Thyroid gland (tissue), 4 donors: ENCODE results near the gene NOSIP. TPM values are rescaled to one million over a fixed set of nuclear protein-coding genes. Genes with fewer than 3 reads are reported as not detected.

Experiments
- DNase-seq, 2 donors: peaks; one replicate each; pipeline ENCODE4 v3.0.0-alpha.2; 2019
- H3K27ac ChIP-seq, 3 donors: fragments of 200-600 bp; sonication (generic); 1 replicate in 2 of 3; 2 replicates in 1 of 3; pipeline ENCODE4 v1.5.1; 2016 to 2019; ENCODE audit warnings: mild to moderate bottlenecking in 1 of 3, moderate library complexity in 1 of 3
- H3K27me3 ChIP-seq: fragments of 200-600 bp; sonication (generic); one replicate; pipeline ENCODE4 v1.5.1; 2019
- H3K36me3 ChIP-seq, 2 donors: fragments of 200-600 bp; sonication (generic); one replicate each; pipeline ENCODE4 v1.5.1; 2016 to 2019
- H3K4me1 ChIP-seq, 2 donors: fragments of 200-600 bp; sonication (generic); one replicate each; pipeline ENCODE4 v1.5.1; 2017 to 2019
- H3K4me3 ChIP-seq, 3 donors: fragments of 200-600 bp; sonication (generic); replicated peaks in 1 of 3; 1 replicate in 2 of 3; 2 replicates in 1 of 3; pipeline ENCODE4 v1.5.1; 2016; ENCODE audit warnings: mild to moderate bottlenecking in 1 of 3
- H3K9me3 ChIP-seq: fragments of 200-600 bp; sonication (generic); one replicate; pipeline ENCODE4 v1.5.1; 2017
- CTCF ChIP-seq, 6 experiments: fragments of 200-600 bp in 3 of 6; fragments of 450-650 bp in 3 of 6; sonication (generic) in 3 of 6; IDR thresholded peaks; one replicate each; pipeline ENCODE4 v1.5.1; 2016 to 2019; ENCODE audit warnings: antibody characterized with exemption in 6 of 6, mild to moderate bottlenecking in 2 of 6, inconsistent platforms in 1 of 6, moderate library complexity in 1 of 6
- POLR2A ChIP-seq, 2 donors: fragments of 450-650 bp; IDR thresholded peaks; one replicate each; pipeline ENCODE4 v1.6.1; 2017; ENCODE audit warnings: antibody characterized with exemption in 2 of 2, mild to moderate bottlenecking in 2 of 2, moderate library complexity in 1 of 2
- WGBS, 2 donors: methylation state at CpG; one replicate each; pipeline ENCODE4 v1.1.5; 2017; 5-methylcytosine and 5-hydroxymethylcytosine counted together
- intact Hi-C: fragments of 100-400 bp; cut with DNase I; formaldehyde crosslinking; loops from one replicate; pipeline ENCODE4 v1.15.1; 2023
- total RNA-seq, 4 donors: library from RNA; depleted of rRNA; stranded (reverse); fragments of >200 nt; gene quantifications; one replicate each; pipeline ENCODE4 v1.2.3, GENCODE V29; 2016

Gene NOSIP
- total RNA-seq, 4 donors from 2014 or later = 46.1 to 94.6 (median 64.7) TPM

- WGBS, 2 donors = 87 to 91% methylated on average over 3 of the region's 3 CpGs
- Histone ChIP-seq H3K36me3 (peaks cover 0 to 12% of the 10 kb centered on the region in 2 donors), H3K27me3 (no peaks in the 10 kb centered on the region), H3K27ac (no peak overlapping the region), H3K4me1 (peaks cover 7 to 10% of the 10 kb centered on the region in 2 donors), H3K4me3 (no peak overlapping the region), H3K9me3 (no peaks in the 10 kb centered on the region)
- intact Hi-C loops = no loop called here
- TF ChIP-seq CTCF (IDR thresholded peaks at IDR 0.05) = no peak
- TF ChIP-seq POLR2A (IDR thresholded peaks at IDR 0.05) = no peak
- DNase-seq = no peak
Observed at GRCh38 chr19:49573425-49573824, 6.9 kb downstream of the NOSIP start.

- Histone ChIP-seq H3K4me1 (peaks cover 7 to 10% of the 10 kb centered on the region in 2 donors), H3K27ac (no peak overlapping the region), H3K9me3 (no peaks in the 10 kb centered on the region), H3K27me3 (no peaks in the 10 kb centered on the region), H3K4me3 (no peak overlapping the region), H3K36me3 (peaks cover 0 to 12% of the 10 kb centered on the region in 2 donors)
- TF ChIP-seq POLR2A (IDR thresholded peaks at IDR 0.05) = no peak
- no peak for TF ChIP-seq CTCF (IDR thresholded peaks at IDR 0.05)
- intact Hi-C loops = no loop called here
- no peak for DNase-seq
- WGBS, 2 donors = 95 to 96% methylated on average over 4 to 7 of the region's 7 CpGs
Observed at GRCh38 chr19:49573009-49573408, 7.3 kb downstream of the NOSIP start.

GRCh38 chr19:49570997-49571676 lies 9.2 kb downstream of the NOSIP start:
- intact Hi-C loops = no loop called here
- peak in 1 of 6 experiments; percentile 15 for TF ChIP-seq CTCF (IDR thresholded peaks at IDR 0.05)
- TF ChIP-seq POLR2A (IDR thresholded peaks at IDR 0.05) = no peak
- H3K4me3 ChIP-seq = no peak overlapping the region
- H3K27me3 ChIP-seq = no peaks in the 10 kb centered on the region
- no peak for DNase-seq
- no peaks in the 10 kb centered on the region for H3K9me3 ChIP-seq
- peaks cover 7 to 10% of the 10 kb centered on the region in 2 donors for H3K4me1 ChIP-seq
- WGBS, 2 donors = 72 to 77% methylated on average over 11 of the region's 11 CpGs
- H3K27ac ChIP-seq = peak overlapping the region in 1 of 3 donors; percentile 3
- H3K36me3 ChIP-seq = peaks cover 0 to 12% of the 10 kb centered on the region in 2 donors

GRCh38 chr19:49570138-49570856 lies 10.1 kb downstream of the NOSIP start:
- DNase-seq = peak; percentile 53 to 55
- Histone ChIP-seq H3K9me3 (no peaks in the 10 kb centered on the region), H3K27ac (peak overlapping the region in 1 of 3 donors; percentile 3), H3K4me3 (no peak overlapping the region), H3K27me3 (no peaks in the 10 kb centered on the region), H3K36me3 (peaks cover 0 to 7% of the 10 kb centered on the region in 2 donors), H3K4me1 (peaks cover 9 to 10% of the 10 kb centered on the region in 2 donors)
- TF ChIP-seq POLR2A (IDR thresholded peaks at IDR 0.05) (no peak), CTCF (IDR thresholded peaks at IDR 0.05) (peak; percentile 86 to 99 (median 94))
- whole genome bisulfite sequencing, 2 donors = 31 to 34% methylated on average over 14 of the region's 14 CpGs
- intact Hi-C loops = no loop called here
